ENCODE measurements around the gene FSTL5. TPM values are rescaled to one million over a fixed set of nuclear protein-coding genes. Genes with fewer than 3 reads are reported as not detected.
A peak's percentile ranks its signal among the peaks of the same experiment; 100 is the strongest.

Gene FSTL5
- polyA plus RNA-seq, 1 donor from 2014 or later = not detected

DNA sequence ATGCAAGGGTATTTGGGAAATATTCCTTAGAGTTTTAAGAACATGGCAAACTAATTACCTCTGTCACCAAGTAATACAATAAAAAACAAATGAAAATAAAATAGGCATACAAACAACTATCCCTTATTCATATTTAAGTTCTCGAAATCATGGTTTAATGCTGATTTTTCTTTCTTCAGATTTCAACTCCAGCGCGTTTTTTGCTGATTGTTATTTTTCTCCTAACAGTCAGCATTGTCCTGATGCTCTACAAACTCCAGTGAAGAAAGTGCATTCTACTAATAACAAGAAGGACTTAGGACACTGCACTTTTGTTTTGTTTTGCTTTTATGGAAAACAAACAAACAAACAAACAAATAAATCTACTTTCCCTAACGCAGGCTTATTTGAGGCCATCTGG lies 282.4 kb downstream of the FSTL5 start:
- no peaks in the 10 kb centered on the region for H3K4me1 Mint-ChIP-seq
- H3K27me3 Mint-ChIP-seq = no peaks in the 10 kb centered on the region
- no peak overlapping the region for H3K4me3 Mint-ChIP-seq
- peaks cover 0 to 6% (median 0%) of the 10 kb centered on the region in 3 donors for H3K9me3 Mint-ChIP-seq
- H3K27ac Mint-ChIP-seq = no peak overlapping the region
- H3K36me3 Mint-ChIP-seq = no peaks in the 10 kb centered on the region

GRCh38 chr4:161869511-161869910 lies 294.3 kb downstream of the FSTL5 start:
- H3K9me3 Mint-ChIP-seq = peaks cover 0 to 5% (median 5%) of the 10 kb centered on the region in 3 donors
- H3K27ac Mint-ChIP-seq = no peak overlapping the region
- H3K27me3 Mint-ChIP-seq = no peaks in the 10 kb centered on the region
- no peak overlapping the region for H3K4me3 Mint-ChIP-seq
- no peaks in the 10 kb centered on the region for H3K36me3 Mint-ChIP-seq
- no peaks in the 10 kb centered on the region for H3K4me1 Mint-ChIP-seq

GRCh38 chr4:161856711-161857326 lies 307.0 kb downstream of the FSTL5 start:
- H3K36me3 Mint-ChIP-seq = no peaks in the 10 kb centered on the region
- no peak overlapping the region for H3K27ac Mint-ChIP-seq
- H3K4me3 Mint-ChIP-seq = no peak overlapping the region
- H3K9me3 Mint-ChIP-seq = peaks cover 0 to 4% (median 0%) of the 10 kb centered on the region in 3 donors
- H3K27me3 Mint-ChIP-seq = no peaks in the 10 kb centered on the region
- H3K4me1 Mint-ChIP-seq = no peaks in the 10 kb centered on the region

DNA sequence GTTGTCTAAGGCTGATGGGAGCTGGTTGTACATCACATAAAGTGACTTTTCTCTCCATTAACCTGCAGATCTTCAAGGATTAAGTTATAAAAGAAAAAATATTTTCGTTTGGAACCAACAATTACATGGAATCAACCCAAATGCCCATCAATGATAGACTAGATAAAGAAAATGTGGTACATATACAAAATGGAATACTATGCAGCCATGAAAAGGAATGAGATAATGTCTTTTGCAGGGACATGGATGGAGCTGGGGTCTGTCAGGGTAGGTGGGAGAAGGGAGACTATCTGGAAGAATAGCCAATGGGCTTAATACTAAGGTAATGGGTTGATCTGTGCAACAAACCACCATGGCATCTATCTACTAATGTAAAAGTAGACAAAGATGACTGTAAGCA lies 313.2 kb downstream of the FSTL5 start:
- Mint-ChIP-seq H3K4me3 (no peak overlapping the region), H3K27me3 (no peaks in the 10 kb centered on the region), H3K9me3 (peaks cover 2 to 6% (median 4%) of the 10 kb centered on the region in 3 donors), H3K27ac (no peak overlapping the region), H3K36me3 (no peaks in the 10 kb centered on the region), H3K4me1 (no peaks in the 10 kb centered on the region)

- Mint-ChIP-seq H3K4me3 (no peak overlapping the region), H3K4me1 (no peaks in the 10 kb centered on the region), H3K27me3 (no peaks in the 10 kb centered on the region), H3K36me3 (no peaks in the 10 kb centered on the region), H3K9me3 (peaks cover 0 to 4% (median 2%) of the 10 kb centered on the region in 3 donors), H3K27ac (no peak overlapping the region)
Measured at GRCh38 chr4:161841759-161842158, 322.0 kb downstream of the FSTL5 start.

GRCh38 chr4:161829591-161829990 lies 334.2 kb downstream of the FSTL5 start:
- Mint-ChIP-seq H3K36me3 (no peaks in the 10 kb centered on the region), H3K4me1 (no peaks in the 10 kb centered on the region), H3K9me3 (peaks cover 3 to 5% (median 4%) of the 10 kb centered on the region in 3 donors), H3K4me3 (no peak overlapping the region), H3K27ac (no peak overlapping the region), H3K27me3 (no peaks in the 10 kb centered on the region)

DNA sequence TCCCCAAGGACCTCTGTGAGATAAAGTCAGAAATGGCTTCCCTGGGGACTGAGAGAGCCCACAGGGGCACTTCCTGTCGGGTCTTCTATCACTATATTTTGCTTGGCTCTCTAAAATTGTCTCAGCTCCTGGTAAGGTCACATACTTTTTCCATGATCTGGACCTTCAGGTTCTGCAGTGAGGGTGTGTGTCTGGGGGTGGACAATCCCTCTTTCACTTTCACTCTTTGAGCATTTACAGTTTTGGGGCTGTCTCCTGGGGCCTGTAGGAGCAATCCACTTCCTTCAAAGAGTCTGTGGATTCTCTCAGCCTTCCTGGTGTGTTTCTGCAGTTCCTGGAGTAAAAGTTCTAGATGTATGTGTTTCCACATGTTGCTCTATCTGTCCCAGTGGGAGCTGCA lies 335.7 kb downstream of the FSTL5 start:
- Mint-ChIP-seq H3K4me1 (no peaks in the 10 kb centered on the region), H3K4me3 (no peak overlapping the region), H3K9me3 (peaks cover 3 to 7% (median 5%) of the 10 kb centered on the region in 3 donors), H3K36me3 (no peaks in the 10 kb centered on the region), H3K27ac (no peak overlapping the region), H3K27me3 (no peaks in the 10 kb centered on the region)

DNA sequence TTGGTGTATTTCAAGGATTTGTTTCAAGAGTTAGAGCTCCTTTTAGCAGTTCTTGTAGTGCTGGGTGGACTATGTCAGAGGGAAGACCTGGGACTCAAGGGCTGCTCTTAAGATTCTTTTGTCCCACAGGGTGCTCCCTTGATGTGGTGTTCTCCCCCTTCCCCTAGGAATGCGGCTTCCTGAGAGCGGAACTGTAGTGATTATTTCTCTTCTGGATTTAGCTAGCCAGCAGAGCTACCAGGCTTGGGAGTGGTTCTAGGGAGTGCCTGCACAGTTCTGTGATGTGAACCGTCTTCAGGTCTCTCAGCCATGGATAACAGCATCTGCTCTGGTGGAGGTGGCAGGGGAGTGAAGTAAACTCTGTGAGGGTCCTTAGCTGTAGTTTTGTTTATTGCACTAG lies 336.8 kb downstream of the FSTL5 start:
- no peak overlapping the region for H3K27ac Mint-ChIP-seq
- H3K27me3 Mint-ChIP-seq = no peaks in the 10 kb centered on the region
- H3K4me1 Mint-ChIP-seq = no peaks in the 10 kb centered on the region
- no peaks in the 10 kb centered on the region for H3K36me3 Mint-ChIP-seq
- H3K9me3 Mint-ChIP-seq = peaks cover 3 to 6% (median 5%) of the 10 kb centered on the region in 3 donors
- H3K4me3 Mint-ChIP-seq = no peak overlapping the region

GRCh38 chr4:161823450-161823849 lies 340.4 kb downstream of the FSTL5 start:
- no peak overlapping the region for H3K4me3 Mint-ChIP-seq
- H3K36me3 Mint-ChIP-seq = no peaks in the 10 kb centered on the region
- H3K9me3 Mint-ChIP-seq = peaks cover 3 to 7% (median 5%) of the 10 kb centered on the region in 3 donors
- no peaks in the 10 kb centered on the region for H3K4me1 Mint-ChIP-seq
- H3K27ac Mint-ChIP-seq = peak overlapping the region in 1 of 3 donors; percentile 39
- H3K27me3 Mint-ChIP-seq = no peaks in the 10 kb centered on the region

DNA sequence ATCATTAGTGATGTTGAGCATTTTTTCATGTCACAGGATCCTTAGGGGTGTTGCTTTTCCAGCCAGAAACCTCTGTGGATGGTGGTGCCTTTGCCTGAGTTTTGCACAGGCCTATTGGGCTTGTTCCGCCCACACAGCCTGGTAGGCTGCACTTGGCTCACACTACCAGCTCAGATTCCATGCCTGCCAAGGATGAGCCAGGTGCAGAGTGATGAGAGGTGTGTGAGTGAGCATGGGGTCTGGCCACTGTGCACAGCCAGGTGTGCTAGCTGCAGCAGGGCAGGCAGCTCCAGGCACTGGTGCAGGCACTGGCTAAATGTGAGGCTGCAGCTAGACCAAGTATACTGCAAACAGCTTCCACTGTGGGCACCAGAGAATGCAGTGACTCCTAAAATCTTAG lies 341.6 kb downstream of the FSTL5 start:
- peaks cover 3 to 7% (median 5%) of the 10 kb centered on the region in 3 donors for H3K9me3 Mint-ChIP-seq
- no peaks in the 10 kb centered on the region for H3K27me3 Mint-ChIP-seq
- no peak overlapping the region for H3K27ac Mint-ChIP-seq
- no peaks in the 10 kb centered on the region for H3K4me1 Mint-ChIP-seq
- H3K36me3 Mint-ChIP-seq = no peaks in the 10 kb centered on the region
- H3K4me3 Mint-ChIP-seq = no peak overlapping the region

DNA sequence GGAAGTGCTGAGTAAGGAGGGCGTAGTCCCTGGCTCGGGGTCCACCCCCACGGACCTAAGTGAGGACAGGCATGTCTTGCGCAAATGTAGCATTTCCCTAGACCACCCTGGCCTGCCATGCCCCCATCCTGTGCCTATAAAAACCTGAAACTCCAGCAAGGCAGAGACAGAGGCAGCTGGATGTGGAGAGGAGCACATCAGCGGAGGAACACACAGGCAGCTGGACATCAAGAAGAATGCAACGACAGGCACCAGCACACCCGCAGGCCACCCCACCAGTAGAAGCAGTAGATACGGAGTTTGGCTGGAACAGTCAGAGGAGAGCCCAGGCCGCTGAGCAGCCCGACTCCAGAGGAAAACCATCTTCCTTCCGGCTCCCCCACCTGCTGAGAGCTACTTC lies 345.9 kb downstream of the FSTL5 start:
- H3K9me3 Mint-ChIP-seq = peaks cover 0 to 6% (median 2%) of the 10 kb centered on the region in 3 donors
- H3K36me3 Mint-ChIP-seq = no peaks in the 10 kb centered on the region
- no peaks in the 10 kb centered on the region for H3K27me3 Mint-ChIP-seq
- no peak overlapping the region for H3K27ac Mint-ChIP-seq
- no peak overlapping the region for H3K4me3 Mint-ChIP-seq
- peaks cover 0 to 2% (median 0%) of the 10 kb centered on the region in 3 donors for H3K4me1 Mint-ChIP-seq

- Mint-ChIP-seq H3K9me3 (peaks cover 0 to 6% (median 2%) of the 10 kb centered on the region in 3 donors), H3K36me3 (no peaks in the 10 kb centered on the region), H3K4me1 (peaks cover 0 to 2% (median 0%) of the 10 kb centered on the region in 3 donors), H3K27ac (no peak overlapping the region), H3K4me3 (no peak overlapping the region), H3K27me3 (no peaks in the 10 kb centered on the region)
Measured at GRCh38 chr4:161816958-161817357, 346.8 kb downstream of the FSTL5 start.

GRCh38 chr4:161815841-161816240 lies 348.0 kb downstream of the FSTL5 start:
- Mint-ChIP-seq H3K4me1 (peaks cover 0 to 2% (median 0%) of the 10 kb centered on the region in 3 donors), H3K36me3 (no peaks in the 10 kb centered on the region), H3K9me3 (peaks cover 0 to 6% (median 2%) of the 10 kb centered on the region in 3 donors), H3K27me3 (no peaks in the 10 kb centered on the region), H3K4me3 (no peak overlapping the region), H3K27ac (no peak overlapping the region)

GRCh38 chr4:161813889-161814288 lies 349.9 kb downstream of the FSTL5 start:
- peaks cover 0 to 2% (median 0%) of the 10 kb centered on the region in 3 donors for H3K4me1 Mint-ChIP-seq
- no peak overlapping the region for H3K4me3 Mint-ChIP-seq
- no peaks in the 10 kb centered on the region for H3K36me3 Mint-ChIP-seq
- H3K9me3 Mint-ChIP-seq = peaks cover 0 to 3% (median 2%) of the 10 kb centered on the region in 3 donors
- no peak overlapping the region for H3K27ac Mint-ChIP-seq
- no peaks in the 10 kb centered on the region for H3K27me3 Mint-ChIP-seq

- H3K36me3 Mint-ChIP-seq = no peaks in the 10 kb centered on the region
- peaks cover 0 to 3% (median 2%) of the 10 kb centered on the region in 3 donors for H3K9me3 Mint-ChIP-seq
- no peak overlapping the region for H3K4me3 Mint-ChIP-seq
- H3K27me3 Mint-ChIP-seq = no peaks in the 10 kb centered on the region
- H3K4me1 Mint-ChIP-seq = peaks cover 0 to 2% (median 0%) of the 10 kb centered on the region in 3 donors
- H3K27ac Mint-ChIP-seq = no peak overlapping the region
Measured at GRCh38 chr4:161813389-161813788, 350.4 kb downstream of the FSTL5 start.

- H3K36me3 Mint-ChIP-seq = no peaks in the 10 kb centered on the region
- no peaks in the 10 kb centered on the region for H3K27me3 Mint-ChIP-seq
- no peak overlapping the region for H3K27ac Mint-ChIP-seq
- no peaks in the 10 kb centered on the region for H3K4me1 Mint-ChIP-seq
- H3K4me3 Mint-ChIP-seq = no peak overlapping the region
- peaks cover 0 to 6% (median 0%) of the 10 kb centered on the region in 3 donors for H3K9me3 Mint-ChIP-seq
Measured at GRCh38 chr4:161803171-161803570, 360.6 kb downstream of the FSTL5 start.
